T-helper 1 cell treated with Interleukin-12 subunit alpha and Interleukin-12 subunit beta and Interleukin-4 antibody, amounts not matched to agents 30 μg/mL and 1 μg/mL, for 36 hours (primary cell): ENCODE results near the gene NGFR.
"Not testable (repeated sequence)": the region's sequence is repeated elsewhere in the genome, so short reads cannot be mapped to it uniquely, and the experiment has no call there.

ENCODE experiments used
- H3K27ac Mint-ChIP-seq: one replicate; pipeline ENCODE4 v1.8.0; 2021; ENCODE audit warnings: mild to moderate bottlenecking, mixed read lengths
- H3K27me3 Mint-ChIP-seq: one replicate; pipeline ENCODE4 v1.8.0; 2021; ENCODE audit warnings: low read depth, mixed read lengths
- H3K36me3 Mint-ChIP-seq: one replicate; pipeline ENCODE4 v1.8.0; 2021; ENCODE audit warnings: low read depth, mixed read lengths
- H3K4me1 Mint-ChIP-seq: one replicate; pipeline ENCODE4 v1.8.0; 2021; ENCODE audit warnings: low read depth, mixed read lengths
- H3K4me3 Mint-ChIP-seq: one replicate; pipeline ENCODE4 v1.8.0; 2021; ENCODE audit warnings: mild to moderate bottlenecking, moderate library complexity, mixed read lengths
- H3K9me3 Mint-ChIP-seq: one replicate; pipeline ENCODE4 v1.8.0; 2021; ENCODE audit warnings: mixed read lengths

NGFR gene

GRCh38 chr17:49497148-49498028, 2.3 kb downstream of the NGFR start:
- no peak overlapping the region for H3K27ac Mint-ChIP-seq
- no peaks in the 10 kb centered on the region for H3K9me3 Mint-ChIP-seq
- peaks cover 13% of the 10 kb centered on the region for H3K4me1 Mint-ChIP-seq
- no peaks in the 10 kb centered on the region for H3K36me3 Mint-ChIP-seq
- H3K27me3 Mint-ChIP-seq = peaks cover 88% of the 10 kb centered on the region
- peak overlapping the region; percentile 48 for H3K4me3 Mint-ChIP-seq

- H3K4me1 Mint-ChIP-seq = peaks cover 13% of the 10 kb centered on the region
- no peaks in the 10 kb centered on the region for H3K9me3 Mint-ChIP-seq
- H3K4me3 Mint-ChIP-seq = no peak overlapping the region
- no peaks in the 10 kb centered on the region for H3K36me3 Mint-ChIP-seq
- H3K27ac Mint-ChIP-seq = no peak overlapping the region
- H3K27me3 Mint-ChIP-seq = peaks cover 86% of the 10 kb centered on the region
These were observed 3.0 kb downstream of the NGFR start for GRCh38 chr17:49498029-49498615.

GRCh38 chr17:49501496-49501895, 6.4 kb downstream of the NGFR start:
- H3K36me3 Mint-ChIP-seq = no peaks in the 10 kb centered on the region
- H3K27ac Mint-ChIP-seq = no peak overlapping the region
- H3K9me3 Mint-ChIP-seq = no peaks in the 10 kb centered on the region
- H3K4me3 Mint-ChIP-seq = no peak overlapping the region
- peaks cover 69% of the 10 kb centered on the region for H3K27me3 Mint-ChIP-seq
- peaks cover 5% of the 10 kb centered on the region for H3K4me1 Mint-ChIP-seq

- Mint-ChIP-seq H3K36me3 (no peaks in the 10 kb centered on the region), H3K4me1 (peaks cover under 1% of the 10 kb centered on the region), H3K4me3 (no peak overlapping the region), H3K27me3 (peaks cover 62% of the 10 kb centered on the region), H3K27ac (no peak overlapping the region), H3K9me3 (no peaks in the 10 kb centered on the region)
These were observed 7.2 kb downstream of the NGFR start for GRCh38 chr17:49502254-49502653.

- H3K36me3 Mint-ChIP-seq, H3K4me3 Mint-ChIP-seq, H3K27ac Mint-ChIP-seq, H3K9me3 Mint-ChIP-seq, H3K4me1 Mint-ChIP-seq: not testable (repeated sequence)
- peaks cover 57% of the 10 kb centered on the region for H3K27me3 Mint-ChIP-seq
These were observed 7.6 kb downstream of the NGFR start for GRCh38 chr17:49502680-49503079.

GRCh38 chr17:49504369-49504768, 9.3 kb downstream of the NGFR start:
- no peaks in the 10 kb centered on the region for H3K9me3 Mint-ChIP-seq
- H3K27me3 Mint-ChIP-seq = peaks cover 41% of the 10 kb centered on the region
- H3K27ac Mint-ChIP-seq = no peak overlapping the region
- no peaks in the 10 kb centered on the region for H3K36me3 Mint-ChIP-seq
- no peak overlapping the region for H3K4me3 Mint-ChIP-seq
- no peaks in the 10 kb centered on the region for H3K4me1 Mint-ChIP-seq

GRCh38 chr17:49505854-49506253, 10.8 kb downstream of the NGFR start:
- H3K27ac Mint-ChIP-seq = no peak overlapping the region

GRCh38 chr17:49506282-49506681, 11.2 kb downstream of the NGFR start:
- Mint-ChIP-seq H3K36me3 (no peaks in the 10 kb centered on the region), H3K27ac (no peak overlapping the region), H3K4me3 (no peak overlapping the region), H3K27me3 (peaks cover 27% of the 10 kb centered on the region), H3K9me3 (no peaks in the 10 kb centered on the region), H3K4me1 (no peaks in the 10 kb centered on the region)

More at GRCh38 chr17:49505854-49506253, 10.8 kb downstream of the NGFR start:
- H3K4me3 Mint-ChIP-seq = no peak overlapping the region
- no peaks in the 10 kb centered on the region for H3K36me3 Mint-ChIP-seq
- peaks cover 28% of the 10 kb centered on the region for H3K27me3 Mint-ChIP-seq
- H3K4me1 Mint-ChIP-seq = no peaks in the 10 kb centered on the region
- H3K9me3 Mint-ChIP-seq = no peaks in the 10 kb centered on the region

- Mint-ChIP-seq H3K27me3 (peaks cover 15% of the 10 kb centered on the region), H3K4me3 (no peak overlapping the region), H3K9me3 (no peaks in the 10 kb centered on the region), H3K27ac (no peak overlapping the region), H3K4me1 (no peaks in the 10 kb centered on the region), H3K36me3 (no peaks in the 10 kb centered on the region)
These were observed 13.2 kb downstream of the NGFR start for GRCh38 chr17:49508061-49508865.

GRCh38 chr17:49508866-49509587, 13.9 kb downstream of the NGFR start:
- no peaks in the 10 kb centered on the region for H3K36me3 Mint-ChIP-seq
- H3K4me3 Mint-ChIP-seq = no peak overlapping the region
- H3K27me3 Mint-ChIP-seq = peaks cover 13% of the 10 kb centered on the region
- no peaks in the 10 kb centered on the region for H3K4me1 Mint-ChIP-seq
- H3K9me3 Mint-ChIP-seq = no peaks in the 10 kb centered on the region
- H3K27ac Mint-ChIP-seq = no peak overlapping the region

- Mint-ChIP-seq H3K4me3 (no peak overlapping the region), H3K36me3 (no peaks in the 10 kb centered on the region), H3K4me1 (no peaks in the 10 kb centered on the region), H3K9me3 (no peaks in the 10 kb centered on the region), H3K27me3 (peaks cover 9% of the 10 kb centered on the region), H3K27ac (no peak overlapping the region)
These were observed 14.5 kb downstream of the NGFR start for GRCh38 chr17:49509588-49509917.

GRCh38 chr17:49510059-49510719, 15.1 kb downstream of the NGFR start:
- Mint-ChIP-seq H3K36me3 (no peaks in the 10 kb centered on the region), H3K4me3 (no peak overlapping the region), H3K27ac (no peak overlapping the region), H3K27me3 (peaks cover 7% of the 10 kb centered on the region), H3K9me3 (no peaks in the 10 kb centered on the region), H3K4me1 (no peaks in the 10 kb centered on the region)

GRCh38 chr17:49510720-49511110, 15.6 kb downstream of the NGFR start:
- Mint-ChIP-seq H3K36me3 (no peaks in the 10 kb centered on the region), H3K27me3 (peaks cover 5% of the 10 kb centered on the region), H3K9me3 (no peaks in the 10 kb centered on the region), H3K4me1 (no peaks in the 10 kb centered on the region), H3K4me3 (no peak overlapping the region), H3K27ac (no peak overlapping the region)

GRCh38 chr17:49511810-49512209, 16.7 kb downstream of the NGFR start:
- H3K27ac Mint-ChIP-seq = no peak overlapping the region
- no peaks in the 10 kb centered on the region for H3K9me3 Mint-ChIP-seq
- no peak overlapping the region for H3K4me3 Mint-ChIP-seq
- peaks cover 5% of the 10 kb centered on the region for H3K27me3 Mint-ChIP-seq
- no peaks in the 10 kb centered on the region for H3K4me1 Mint-ChIP-seq
- no peaks in the 10 kb centered on the region for H3K36me3 Mint-ChIP-seq
